CD8-positive, alpha-beta memory T cell (primary cell): ENCODE measurements around the gene OCA2. TPM values are rescaled to one million over a fixed set of nuclear protein-coding genes. Genes with fewer than 3 reads are reported as not detected.

ENCODE experiments used
- CTCF ChIA-PET: fragments of 350-600 bp; sonication (Branson Sonifier 250); formaldehyde crosslinking; loops from one replicate; lab custom pipeline; 2021; ENCODE audit warnings: antibody characterized with exemption; lab: Charles Lee
- POLR2A ChIA-PET: fragments of 350-600 bp; sonication (Branson Sonifier 250); formaldehyde crosslinking; loops from one replicate; lab custom pipeline; 2021; ENCODE audit warnings: antibody characterized with exemption; lab: Charles Lee
- DNase-seq, 5 donors: peaks; one replicate each; pipeline versions ENCODE4 v3.0.0 to v3.0.0-alpha.2; 2020 to 2022; ENCODE audit warnings: mixed read lengths in 1 of 5
- H3K27ac ChIP-seq: one replicate; pipeline ENCODE4 v1.7.0; 2013; ENCODE audit warnings: low read depth, mild to moderate bottlenecking, low read length, moderate library complexity
- H3K27me3 ChIP-seq: 2 replicates; pipeline ENCODE4 v1.7.0; 2013; ENCODE audit warnings: low read length, mild to moderate bottlenecking; ENCODE audit not compliant: insufficient read depth, poor library complexity, severe bottlenecking
- H3K36me3 ChIP-seq: 2 replicates; pipeline ENCODE4 v1.7.0; 2013; ENCODE audit warnings: mild to moderate bottlenecking, low read length, moderate library complexity; ENCODE audit not compliant: insufficient read depth
- H3K4me1 ChIP-seq: 2 replicates; pipeline ENCODE4 v1.7.0; 2013; ENCODE audit warnings: mild to moderate bottlenecking, low read length, moderate library complexity; ENCODE audit not compliant: insufficient read depth
- H3K4me3 ChIP-seq: 2 replicates; pipeline ENCODE4 v1.7.0; 2013; ENCODE audit warnings: mild to moderate bottlenecking, low read length
- H3K9me3 ChIP-seq: 2 replicates; pipeline ENCODE4 v1.7.0; 2013; ENCODE audit warnings: mild to moderate bottlenecking, low read length
- H3K27ac Mint-ChIP-seq, 8 donors: one replicate each; pipeline ENCODE4 v1.8.0; 2020 to 2021; ENCODE audit warnings: mixed read lengths in 8 of 8, mild to moderate bottlenecking in 6 of 8, inconsistent platforms in 3 of 8, moderate library complexity in 3 of 8
- H3K27me3 Mint-ChIP-seq, 2 donors: one replicate each; pipeline ENCODE4 v1.8.0; 2020 to 2021; ENCODE audit warnings: mixed read lengths in 2 of 2, mild to moderate bottlenecking in 1 of 2, moderate library complexity in 1 of 2
- H3K36me3 Mint-ChIP-seq, 3 donors: one replicate each; pipeline ENCODE4 v1.8.0; 2020 to 2021; ENCODE audit warnings: mixed read lengths in 3 of 3, inconsistent platforms in 1 of 3, mild to moderate bottlenecking in 1 of 3
- H3K4me1 Mint-ChIP-seq, 3 donors: one replicate each; pipeline ENCODE4 v1.8.0; 2020 to 2021; ENCODE audit warnings: mixed read lengths in 3 of 3, inconsistent platforms in 1 of 3, mild to moderate bottlenecking in 1 of 3
- H3K4me3 Mint-ChIP-seq, 7 donors: one replicate each; pipeline ENCODE4 v1.8.0; 2020 to 2021; ENCODE audit warnings: mixed read lengths in 7 of 7, mild to moderate bottlenecking in 6 of 7, moderate library complexity in 4 of 7, inconsistent platforms in 2 of 7
- H3K9me3 Mint-ChIP-seq, 5 donors: one replicate each; pipeline ENCODE4 v1.8.0; 2020 to 2022; ENCODE audit warnings: mixed read lengths in 5 of 5, mild to moderate bottlenecking in 3 of 5, moderate library complexity in 2 of 5, inconsistent platforms in 1 of 5
- polyA plus RNA-seq: library from polyadenylated mRNA; unstranded; fragments of 300-500 nt; fragmentation: Illumina TruSeq; gene quantifications from one replicate; pipeline ENCODE4 v1.2.3, GENCODE V29; 2021
- total RNA-seq, 2 experiments: library from RNA; stranded (reverse); gene quantifications; one replicate each; pipeline ENCODE4 v1.2.3, GENCODE V29; 2021

The OCA2 gene
- total and polyA plus RNA-seq, 3 experiments from 2014 or later = not detected

DNA sequence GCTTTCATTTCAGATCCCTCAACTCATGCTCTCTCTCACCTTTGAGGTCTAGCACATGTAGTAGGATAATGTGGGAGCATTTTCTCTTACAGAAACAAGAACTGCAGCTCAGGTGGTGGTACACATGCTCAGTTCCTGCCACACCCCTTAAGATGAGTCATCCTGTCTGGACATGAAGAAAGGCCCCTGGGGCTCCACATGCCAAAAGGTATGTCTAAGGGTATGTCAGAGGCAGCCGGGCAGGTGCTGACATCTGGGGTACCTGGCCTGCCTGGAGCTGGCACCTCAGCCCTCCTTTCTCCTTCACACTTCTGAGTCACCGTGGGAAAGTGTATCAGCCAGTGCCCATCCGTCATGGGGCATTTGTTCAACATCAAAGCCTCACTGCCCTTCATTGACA is 209.9 kb downstream of the OCA2 start:
- no peaks in the 10 kb centered on the region for H3K36me3 ChIP-seq
- Mint-ChIP-seq H3K9me3 (peaks cover 23 to 42% (median 27%) of the 10 kb centered on the region in 5 donors), H3K27ac (no peak overlapping the region), H3K4me3 (no peak overlapping the region), H3K4me1 (no peaks in the 10 kb centered on the region), H3K36me3 (peaks cover 0 to 4% (median 0%) of the 10 kb centered on the region in 3 donors), H3K27me3 (peaks cover 0 to 5% of the 10 kb centered on the region in 2 donors)
- H3K4me1 ChIP-seq = no peaks in the 10 kb centered on the region
- ChIA-PET CTCF (no interaction called here), POLR2A (no interaction called here)
- no peak overlapping the region for H3K4me3 ChIP-seq
- H3K9me3 ChIP-seq = no peaks in the 10 kb centered on the region
- DNase-seq = no peak
- no peaks in the 10 kb centered on the region for H3K27me3 ChIP-seq
- no peak overlapping the region for H3K27ac ChIP-seq

DNA sequence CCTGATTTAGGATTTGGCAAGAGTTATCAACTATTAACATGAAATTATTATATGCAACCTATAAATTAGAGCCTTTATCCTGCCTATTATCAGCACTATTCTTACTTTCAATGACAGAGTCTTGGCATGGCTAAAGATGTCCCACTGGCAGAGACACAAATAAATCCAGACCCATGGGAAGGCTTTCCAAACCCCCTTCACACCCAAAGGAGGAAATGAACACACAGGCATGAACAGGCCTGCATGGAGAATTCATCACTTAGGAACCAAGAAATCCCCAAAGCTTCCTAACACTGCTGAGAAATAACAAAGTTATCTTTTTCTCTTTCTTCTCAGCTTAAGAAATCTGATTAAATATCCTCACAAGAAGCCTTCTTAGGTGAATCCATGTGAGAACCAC is 213.9 kb downstream of the OCA2 start:
- H3K27me3 ChIP-seq = no peaks in the 10 kb centered on the region
- peaks cover 7 to 18% (median 14%) of the 10 kb centered on the region in 5 donors for H3K9me3 Mint-ChIP-seq
- H3K4me1 ChIP-seq = no peaks in the 10 kb centered on the region
- no peaks in the 10 kb centered on the region for H3K36me3 ChIP-seq
- no peaks in the 10 kb centered on the region for H3K4me1 Mint-ChIP-seq
- no peak overlapping the region for H3K27ac ChIP-seq
- H3K4me3 ChIP-seq = no peak overlapping the region
- H3K4me3 Mint-ChIP-seq = no peak overlapping the region
- H3K27ac Mint-ChIP-seq = no peak overlapping the region
- H3K36me3 Mint-ChIP-seq = no peaks in the 10 kb centered on the region
- no peak for DNase-seq
- ChIA-PET CTCF (no interaction called here), POLR2A (no interaction called here)
- peaks cover 0 to 5% of the 10 kb centered on the region in 2 donors for H3K27me3 Mint-ChIP-seq
- H3K9me3 ChIP-seq = no peaks in the 10 kb centered on the region

DNA sequence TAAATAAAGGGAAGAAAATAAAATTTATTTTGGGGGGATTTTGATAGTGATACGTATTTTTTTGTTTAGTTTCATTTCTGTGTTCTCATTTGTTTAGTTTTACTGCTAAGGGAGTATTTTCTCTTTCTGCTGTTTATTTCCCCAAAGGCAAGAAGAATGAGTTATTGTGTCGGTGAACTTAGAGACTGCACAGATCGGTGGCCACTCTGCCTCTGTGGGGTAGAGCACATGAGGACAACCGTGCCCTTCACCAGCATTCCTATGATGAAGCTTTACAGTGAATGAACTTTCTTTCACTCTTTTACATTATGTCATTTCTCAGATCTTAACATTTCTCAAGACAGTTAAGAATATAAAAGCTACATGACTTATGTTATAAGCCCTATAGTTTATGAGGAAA is 214.4 kb downstream of the OCA2 start:
- no peaks in the 10 kb centered on the region for H3K36me3 ChIP-seq
- ChIA-PET CTCF (no interaction called here), POLR2A (no interaction called here)
- H3K27me3 Mint-ChIP-seq = peaks cover 0 to 5% of the 10 kb centered on the region in 2 donors
- no peak for DNase-seq
- H3K4me3 Mint-ChIP-seq = no peak overlapping the region
- H3K4me1 Mint-ChIP-seq = no peaks in the 10 kb centered on the region
- H3K9me3 Mint-ChIP-seq = peaks cover 7 to 14% (median 12%) of the 10 kb centered on the region in 5 donors
- no peaks in the 10 kb centered on the region for H3K36me3 Mint-ChIP-seq
- H3K4me3 ChIP-seq = no peak overlapping the region
- H3K27me3 ChIP-seq = no peaks in the 10 kb centered on the region
- H3K27ac ChIP-seq = no peak overlapping the region
- H3K4me1 ChIP-seq = no peaks in the 10 kb centered on the region
- no peak overlapping the region for H3K27ac Mint-ChIP-seq
- H3K9me3 ChIP-seq = no peaks in the 10 kb centered on the region

DNA sequence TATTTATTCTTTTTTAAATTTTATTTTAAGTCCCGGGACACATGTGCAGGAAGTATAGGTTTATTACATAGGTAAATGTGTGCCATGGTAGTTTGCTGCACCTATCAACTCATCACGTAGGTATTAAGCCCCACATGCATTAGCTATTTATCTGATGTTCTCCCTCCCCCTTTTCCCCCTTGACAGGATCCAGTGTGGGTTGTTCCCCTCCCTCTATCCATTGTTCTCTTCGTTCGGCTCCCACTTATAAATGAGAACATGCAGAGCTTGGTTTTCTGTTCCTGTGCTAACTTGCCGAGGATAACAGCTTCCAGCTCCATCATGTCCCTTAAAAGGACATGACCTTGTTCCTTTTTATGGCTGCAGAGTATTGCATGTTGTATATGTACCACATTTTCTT is 220.3 kb downstream of the OCA2 start:
- H3K36me3 Mint-ChIP-seq = no peaks in the 10 kb centered on the region
- H3K36me3 ChIP-seq = no peaks in the 10 kb centered on the region
- no peaks in the 10 kb centered on the region for H3K9me3 ChIP-seq
- no peaks in the 10 kb centered on the region for H3K4me1 Mint-ChIP-seq
- no peak for DNase-seq
- H3K27me3 ChIP-seq = no peaks in the 10 kb centered on the region
- H3K4me1 ChIP-seq = no peaks in the 10 kb centered on the region
- H3K4me3 Mint-ChIP-seq = no peak overlapping the region
- no peaks in the 10 kb centered on the region for H3K27me3 Mint-ChIP-seq
- ChIA-PET POLR2A (no interaction called here), CTCF (no interaction called here)
- peaks cover 0 to 3% (median 0%) of the 10 kb centered on the region in 5 donors for H3K9me3 Mint-ChIP-seq
- H3K27ac Mint-ChIP-seq = no peak overlapping the region
- H3K4me3 ChIP-seq = no peak overlapping the region
- no peak overlapping the region for H3K27ac ChIP-seq

DNA sequence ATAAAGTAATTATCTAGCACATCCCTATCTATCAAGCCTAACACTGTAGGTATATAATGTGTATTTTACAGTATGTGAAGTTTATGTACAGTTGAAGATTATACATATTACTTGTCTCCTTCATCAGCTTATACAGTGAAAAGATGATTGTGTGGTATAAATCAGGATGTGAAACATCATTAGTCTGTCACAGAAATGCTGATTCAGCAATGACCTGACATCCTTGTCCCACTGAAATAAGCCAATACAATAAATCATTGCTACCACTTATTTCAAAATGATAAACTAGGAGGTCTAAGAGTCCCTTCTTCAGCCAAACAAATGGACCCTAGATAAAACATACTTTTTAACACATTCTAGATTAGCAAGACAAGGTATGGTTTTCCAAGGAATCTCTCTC is 225.3 kb downstream of the OCA2 start:
- Mint-ChIP-seq H3K4me3 (no peak overlapping the region), H3K27me3 (peaks cover 0 to 4% of the 10 kb centered on the region in 2 donors), H3K36me3 (no peaks in the 10 kb centered on the region), H3K4me1 (no peaks in the 10 kb centered on the region), H3K9me3 (peaks cover 0 to 2% (median 0%) of the 10 kb centered on the region in 5 donors), H3K27ac (no peak overlapping the region)
- POLR2A ChIA-PET = no interaction called here
- no peaks in the 10 kb centered on the region for H3K27me3 ChIP-seq
- no peak for DNase-seq
- no peaks in the 10 kb centered on the region for H3K4me1 ChIP-seq
- no peaks in the 10 kb centered on the region for H3K36me3 ChIP-seq
- no peaks in the 10 kb centered on the region for H3K9me3 ChIP-seq
- no peak overlapping the region for H3K4me3 ChIP-seq
- no peak overlapping the region for H3K27ac ChIP-seq
- CTCF ChIA-PET = no interaction called here

DNA sequence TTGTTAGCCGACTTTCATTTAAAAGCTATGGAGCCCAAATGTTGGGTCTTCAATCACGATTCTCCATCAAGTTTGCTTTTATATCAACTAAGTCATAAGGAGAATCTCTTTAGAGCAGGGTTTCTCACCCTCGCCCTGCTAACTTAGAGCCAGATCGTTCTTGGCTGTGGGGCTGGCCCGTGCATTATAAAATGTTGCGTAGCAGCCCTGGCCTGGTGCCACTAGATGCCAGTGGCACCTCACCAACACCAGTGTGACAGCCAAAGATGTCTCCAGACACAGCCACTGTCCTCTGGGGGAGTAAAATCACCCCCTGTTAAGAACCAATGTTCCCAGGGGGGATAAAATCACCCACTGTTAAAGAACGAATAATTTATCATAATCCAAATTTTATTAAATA is 226.1 kb downstream of the OCA2 start:
- H3K36me3 ChIP-seq = no peaks in the 10 kb centered on the region
- H3K27ac ChIP-seq = no peak overlapping the region
- H3K4me1 ChIP-seq = no peaks in the 10 kb centered on the region
- no peaks in the 10 kb centered on the region for H3K27me3 ChIP-seq
- no peak for DNase-seq
- H3K9me3 ChIP-seq = no peaks in the 10 kb centered on the region
- ChIA-PET CTCF (no interaction called here), POLR2A (no interaction called here)
- Mint-ChIP-seq H3K4me3 (no peak overlapping the region), H3K27ac (no peak overlapping the region), H3K27me3 (peaks cover 0 to 4% of the 10 kb centered on the region in 2 donors), H3K9me3 (peaks cover 0 to 2% (median 0%) of the 10 kb centered on the region in 5 donors), H3K4me1 (no peaks in the 10 kb centered on the region), H3K36me3 (no peaks in the 10 kb centered on the region)
- H3K4me3 ChIP-seq = no peak overlapping the region

DNA sequence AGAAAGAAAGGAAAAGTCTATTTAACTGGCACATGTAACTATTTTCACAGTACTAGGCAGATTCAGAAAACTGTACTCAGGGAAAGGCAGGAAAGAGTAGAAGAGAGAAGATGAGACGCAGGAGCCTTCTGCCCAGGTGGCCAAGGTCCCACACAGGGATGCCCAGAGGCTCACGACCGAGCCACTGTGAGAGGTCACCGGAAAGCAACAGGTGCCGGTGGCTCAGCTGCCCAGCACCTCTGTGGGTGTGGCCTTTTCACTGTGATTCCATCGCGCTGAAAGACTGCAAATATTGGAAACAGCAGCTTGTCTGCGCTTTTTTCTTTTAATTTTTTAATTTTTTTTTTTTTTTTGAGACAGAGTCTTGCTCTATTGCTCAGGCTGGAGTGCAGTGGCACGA is 226.8 kb downstream of the OCA2 start:
- Mint-ChIP-seq H3K4me3 (no peak overlapping the region), H3K4me1 (no peaks in the 10 kb centered on the region), H3K27ac (no peak overlapping the region), H3K27me3 (peaks cover 0 to 4% of the 10 kb centered on the region in 2 donors), H3K36me3 (no peaks in the 10 kb centered on the region), H3K9me3 (peaks cover 0 to 2% (median 0%) of the 10 kb centered on the region in 5 donors)
- ChIA-PET POLR2A (no interaction called here), CTCF (no interaction called here)
- H3K27me3 ChIP-seq = no peaks in the 10 kb centered on the region
- no peak overlapping the region for H3K27ac ChIP-seq
- no peaks in the 10 kb centered on the region for H3K4me1 ChIP-seq
- H3K4me3 ChIP-seq = no peak overlapping the region
- no peak for DNase-seq
- H3K9me3 ChIP-seq = no peaks in the 10 kb centered on the region
- no peaks in the 10 kb centered on the region for H3K36me3 ChIP-seq

DNA sequence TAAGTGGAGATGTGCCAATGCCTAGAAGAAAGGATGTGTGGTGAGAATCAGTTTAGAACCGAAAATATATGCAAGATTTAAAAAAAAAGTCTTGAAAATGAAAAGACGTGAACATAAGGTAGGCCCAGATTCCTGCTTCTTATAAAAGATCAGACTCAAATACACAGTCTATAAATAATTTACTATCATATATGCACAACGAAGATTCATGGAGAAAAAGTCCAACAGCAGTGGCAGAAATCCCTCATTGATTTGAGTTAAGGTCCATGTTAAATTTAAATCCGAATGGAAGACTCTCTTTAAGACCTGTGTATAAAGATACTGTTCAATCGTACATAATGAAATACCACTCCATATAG is 227.2 kb downstream of the OCA2 start:
- H3K4me3 ChIP-seq = no peak overlapping the region
- Mint-ChIP-seq H3K27ac (no peak overlapping the region), H3K4me3 (no peak overlapping the region), H3K9me3 (peaks cover 0 to 2% (median 0%) of the 10 kb centered on the region in 5 donors), H3K27me3 (peaks cover 0 to 4% of the 10 kb centered on the region in 2 donors), H3K36me3 (no peaks in the 10 kb centered on the region), H3K4me1 (no peaks in the 10 kb centered on the region)
- no peak overlapping the region for H3K27ac ChIP-seq
- H3K36me3 ChIP-seq = no peaks in the 10 kb centered on the region
- no peaks in the 10 kb centered on the region for H3K4me1 ChIP-seq
- DNase-seq = no peak
- H3K27me3 ChIP-seq = no peaks in the 10 kb centered on the region
- no peaks in the 10 kb centered on the region for H3K9me3 ChIP-seq
- ChIA-PET CTCF (no interaction called here), POLR2A (no interaction called here)
